Measurements from ENCODE around the gene FASTKD1. TPM values are rescaled to one million over a fixed set of nuclear protein-coding genes. Genes with fewer than 3 reads are reported as not detected.
"Not testable (repeated sequence)": the region's sequence is repeated elsewhere in the genome, so short reads cannot be mapped to it uniquely, and the experiment has no call there.

The FASTKD1 gene
- total and polyA plus RNA-seq, 2 donors (not counting 3 experiments of a cell fraction or from before 2014, with no cell fraction given), result 8.9 to 32.2 TPM

DNA sequence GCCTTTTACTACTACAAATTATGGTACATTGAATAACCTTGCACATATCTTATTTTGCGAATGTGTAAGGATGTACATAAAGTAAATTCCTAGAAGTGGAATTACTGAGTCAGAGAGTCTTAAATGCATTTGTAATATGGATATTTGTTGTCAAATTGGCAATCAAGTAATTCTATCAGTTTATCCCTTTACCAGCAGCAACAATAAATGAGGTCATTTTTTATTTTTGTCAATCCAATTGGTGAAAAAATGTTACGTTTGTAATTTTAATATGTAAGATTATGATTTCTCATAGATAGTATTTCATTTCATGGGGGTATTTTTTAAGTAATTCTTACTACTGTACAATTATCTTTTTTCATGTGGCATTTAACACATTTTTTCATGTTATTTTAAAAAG lies 25.3 kb upstream of the FASTKD1 start:
- Histone ChIP-seq H3K36me3 (ENCODE audit: control insufficient read depth in 2 of 2, extremely low read depth in 1 of 2, insufficient read depth in 2 of 2, low read length in 2 of 2) (no peaks in the 10 kb centered on the region), H3K9ac (replicated peaks; ENCODE audit: extremely low read depth, insufficient read depth, low read length) (no peak overlapping the region), H3K4me3 (replicated peaks in 1 of 3; ENCODE audit: insufficient read depth in 1 of 3, low read depth in 1 of 3, low read length in 3 of 3) (no peak overlapping the region), H2AFZ (ENCODE audit: low read depth, low read length) (no peak overlapping the region), H3K79me2 (ENCODE audit: control insufficient read depth, insufficient read depth, low read length) (peaks cover 86% of the 10 kb centered on the region), H3K4me2 (ENCODE audit: insufficient read depth, low read length) (no peak overlapping the region), H3K9me1 (replicated peaks; ENCODE audit: control insufficient read depth, extremely low read depth, insufficient read depth, low read length) (no peaks in the 10 kb centered on the region), H3K9me3 (replicated peaks; ENCODE audit: control insufficient read depth, insufficient read depth, low read length) (no peaks in the 10 kb centered on the region), H3K27ac (ENCODE audit: insufficient read depth, low read depth, low read length) (no peak overlapping the region), H3K4me1 (ENCODE audit: control insufficient read depth, extremely low read depth, insufficient read depth, low read length) (no peaks in the 10 kb centered on the region), H3K27me3 (ENCODE audit: control insufficient read depth in 2 of 2, insufficient read depth in 2 of 2, low read length in 2 of 2) (no peaks in the 10 kb centered on the region), H4K20me1 (replicated peaks; ENCODE audit: control insufficient read depth, extremely low read depth, insufficient read depth, low read length) (peaks cover 5% of the 10 kb centered on the region)
- ChIA-PET POLR2A (no interaction called here), CTCF (no interaction called here)
- TF ChIP-seq POLR2AphosphoS5 (IDR thresholded peaks at IDR 0.05; ENCODE audit: insufficient read depth, low read depth, low read length), result no peak
- TF ChIP-seq, protein P1, sequence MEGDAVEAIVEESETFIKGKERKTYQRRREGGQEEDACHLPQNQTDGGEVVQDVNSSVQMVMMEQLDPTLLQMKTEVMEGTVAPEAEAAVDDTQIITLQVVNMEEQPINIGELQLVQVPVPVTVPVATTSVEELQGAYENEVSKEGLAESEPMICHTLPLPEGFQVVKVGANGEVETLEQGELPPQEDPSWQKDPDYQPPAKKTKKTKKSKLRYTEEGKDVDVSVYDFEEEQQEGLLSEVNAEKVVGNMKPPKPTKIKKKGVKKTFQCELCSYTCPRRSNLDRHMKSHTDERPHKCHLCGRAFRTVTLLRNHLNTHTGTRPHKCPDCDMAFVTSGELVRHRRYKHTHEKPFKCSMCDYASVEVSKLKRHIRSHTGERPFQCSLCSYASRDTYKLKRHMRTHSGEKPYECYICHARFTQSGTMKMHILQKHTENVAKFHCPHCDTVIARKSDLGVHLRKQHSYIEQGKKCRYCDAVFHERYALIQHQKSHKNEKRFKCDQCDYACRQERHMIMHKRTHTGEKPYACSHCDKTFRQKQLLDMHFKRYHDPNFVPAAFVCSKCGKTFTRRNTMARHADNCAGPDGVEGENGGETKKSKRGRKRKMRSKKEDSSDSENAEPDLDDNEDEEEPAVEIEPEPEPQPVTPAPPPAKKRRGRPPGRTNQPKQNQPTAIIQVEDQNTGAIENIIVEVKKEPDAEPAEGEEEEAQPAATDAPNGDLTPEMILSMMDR (IDR thresholded peaks at IDR 0.05; ENCODE audit: extremely low read depth in 1 of 2, insufficient read depth in 1 of 2, low read depth in 1 of 2, low read length in 2 of 2), result no peak
- TF ChIP-seq EZH2 (IDR thresholded peaks at IDR 0.05; ENCODE audit: borderline replicate concordance, low read depth, low read length, severe bottlenecking), result no peak
- TF ChIP-seq FOS (IDR thresholded peaks at IDR 0.05; ENCODE audit: borderline replicate concordance, insufficient read depth, low read length), result no peak
- TF ChIP-seq POLR2A (IDR thresholded peaks at IDR 0.05; ENCODE audit: low read depth, low read length), result no peak
- no peak for TF ChIP-seq JUN (IDR thresholded peaks at IDR 0.05; ENCODE audit: borderline replicate concordance, insufficient read depth, insufficient read length, low read depth)
- TF ChIP-seq, protein P2, sequence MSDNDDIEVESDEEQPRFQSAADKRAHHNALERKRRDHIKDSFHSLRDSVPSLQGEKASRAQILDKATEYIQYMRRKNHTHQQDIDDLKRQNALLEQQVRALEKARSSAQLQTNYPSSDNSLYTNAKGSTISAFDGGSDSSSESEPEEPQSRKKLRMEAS (IDR thresholded peaks at IDR 0.05; ENCODE audit: insufficient read depth, insufficient read length), result no peak
- no peak for TF ChIP-seq GATA2 (IDR thresholded peaks at IDR 0.05; ENCODE audit: insufficient read depth, insufficient read length, low read depth, low read length)
- no peak for TF ChIP-seq MYC (IDR thresholded peaks at IDR 0.05; ENCODE audit: low read depth, low read length)
- FAIRE-seq (no peak), DNase-seq (ENCODE audit: low read depth, low spot score) (no peak)
- BruUV-seq (replicated peaks), result no TSS peak
- intact Hi-C loops (cut with micrococcal nuclease), result no loop called here
- dilution Hi-C loops (cut with MboI; ENCODE audit: extremely low pct_ligation_motif_present, low sequenced_read_pairs), result no loop called here

DNA sequence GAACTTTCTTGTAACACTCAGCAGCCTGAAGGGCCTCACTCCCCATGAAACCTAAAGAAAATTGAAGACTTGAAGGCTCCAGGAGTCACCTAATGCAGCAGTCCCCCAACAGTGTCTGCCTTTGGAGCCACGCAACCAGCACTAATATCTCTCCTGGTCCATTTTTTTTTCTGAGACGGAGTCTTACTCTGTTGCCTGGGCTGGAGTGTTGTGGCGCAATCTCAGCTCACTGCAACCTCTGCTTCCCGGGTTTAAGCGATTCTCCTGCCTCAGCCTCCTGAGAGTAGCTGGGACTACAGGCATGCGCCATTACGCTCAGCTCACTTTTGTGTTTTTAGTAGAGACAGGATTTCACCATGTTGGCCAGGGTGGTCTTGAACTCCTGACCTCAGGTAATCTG lies 22.9 kb upstream of the FASTKD1 start:
- H4K20me1 ChIP-seq (replicated peaks; ENCODE audit: control insufficient read depth, extremely low read depth, insufficient read depth, low read length); FAIRE-seq; DNase-seq (ENCODE audit: low read depth, low spot score); POLR2A ChIA-PET; H2AFZ ChIP-seq (ENCODE audit: low read depth, low read length); intact Hi-C loops (cut with micrococcal nuclease); H3K4me2 ChIP-seq (ENCODE audit: insufficient read depth, low read length); H3K27me3 ChIP-seq (ENCODE audit: control insufficient read depth in 2 of 2, insufficient read depth in 2 of 2, low read length in 2 of 2); H3K9me3 ChIP-seq (replicated peaks; ENCODE audit: control insufficient read depth, insufficient read depth, low read length); H3K27ac ChIP-seq (ENCODE audit: insufficient read depth, low read depth, low read length); H3K36me3 ChIP-seq (ENCODE audit: control insufficient read depth in 2 of 2, extremely low read depth in 1 of 2, insufficient read depth in 2 of 2, low read length in 2 of 2); H3K9ac ChIP-seq (replicated peaks; ENCODE audit: extremely low read depth, insufficient read depth, low read length); H3K4me1 ChIP-seq (ENCODE audit: control insufficient read depth, extremely low read depth, insufficient read depth, low read length); H3K9me1 ChIP-seq (replicated peaks; ENCODE audit: control insufficient read depth, extremely low read depth, insufficient read depth, low read length); BruUV-seq (replicated peaks); dilution Hi-C loops (cut with MboI; ENCODE audit: extremely low pct_ligation_motif_present, low sequenced_read_pairs); H3K4me3 ChIP-seq (replicated peaks in 1 of 3; ENCODE audit: insufficient read depth in 1 of 3, low read depth in 1 of 3, low read length in 3 of 3): not testable (repeated sequence)
- peaks cover 91% of the 10 kb centered on the region for H3K79me2 ChIP-seq (ENCODE audit: control insufficient read depth, insufficient read depth, low read length)
- CTCF ChIA-PET, result interaction anchor here (2.7 kb wide), 1 partner anchor 11 kb away, joined by 5 read pairs; no protein-coding TSS in a partner anchor
